Lung (tissue), 12 donors: ENCODE measurements around the gene SLC35A5. TPM values are rescaled to one million over a fixed set of nuclear protein-coding genes. Genes with fewer than 3 reads are reported as not detected.

Experiments used
- ATAC-seq: fragments of 200-7000 bp; cut with Tn5 transposase; one replicate; pipeline ENCODE4 v1.9.1; 2020; ENCODE audit warnings: moderate number of reproducible peaks; ENCODE audit not compliant: insufficient read depth, low FRiP score
- DNase-seq, 3 donors: peaks; one replicate each; pipeline ENCODE4 v3.0.0-alpha.2; 2013 to 2017
- H3K27ac ChIP-seq, 2 donors: one replicate each; pipeline ENCODE4 v1.5.1; 2013; ENCODE audit warnings: mild to moderate bottlenecking in 2 of 2, moderate library complexity in 2 of 2, control low read depth in 1 of 2, inconsistent platforms in 1 of 2, low read depth in 1 of 2, low read length in 1 of 2
- H3K27me3 ChIP-seq, 3 donors: one replicate each; pipeline ENCODE4 v1.5.1; 2013; ENCODE audit warnings: low read length in 2 of 3; ENCODE audit not compliant: control insufficient read depth in 3 of 3, insufficient read depth in 3 of 3
- H3K36me3 ChIP-seq, 4 donors: one replicate each; pipeline ENCODE4 v1.5.1; 2013; ENCODE audit warnings: low read length in 4 of 4, mild to moderate bottlenecking in 1 of 4, moderate library complexity in 1 of 4; ENCODE audit not compliant: control insufficient read depth in 4 of 4, insufficient read depth in 4 of 4
- H3K4me1 ChIP-seq, 5 donors: one replicate each; pipeline ENCODE4 v1.5.1; 2013; ENCODE audit warnings: low read length in 5 of 5, mild to moderate bottlenecking in 2 of 5, moderate library complexity in 1 of 5; ENCODE audit not compliant: control insufficient read depth in 5 of 5, insufficient read depth in 5 of 5
- H3K4me3 ChIP-seq: one replicate; pipeline ENCODE4 v1.5.1; 2013; ENCODE audit warnings: mild to moderate bottlenecking, control low read depth, moderate library complexity
- H3K9ac ChIP-seq, 2 donors: one replicate each; pipeline ENCODE4 v1.5.1; 2013; ENCODE audit warnings: low read length in 2 of 2, control low read depth in 1 of 2; ENCODE audit not compliant: insufficient read depth in 1 of 2
- H3K9me3 ChIP-seq, 4 donors: one replicate each; pipeline ENCODE4 v1.5.1; 2013; ENCODE audit warnings: low read length in 3 of 4, mild to moderate bottlenecking in 1 of 4, moderate library complexity in 1 of 4; ENCODE audit not compliant: control insufficient read depth in 4 of 4, insufficient read depth in 3 of 4
- WGBS, 2 donors: extraction: QIAGEN DNeasy Blood & Tissue Kit; methylation state at CpG; one replicate each; pipeline ENCODE4 v1.1.7; 2013; 5-methylcytosine and 5-hydroxymethylcytosine counted together
- polyA plus RNA-seq, 2 donors: library from polyadenylated mRNA; stranded (reverse); fragments of 200-250 nt; gene quantifications; one replicate each; pipeline ENCODE4 v1.2.1, GENCODE V29; 2013
- total RNA-seq, 2 donors: library from RNA; depleted of rRNA in 1 of 2; stranded (reverse); fragments of >200 nt in 1 of 2; gene quantifications; one replicate each; pipeline ENCODE4 v1.2.1, GENCODE V29; 2014 to 2021
- TF ChIP-seq, protein P1 (sequence below): IDR thresholded peaks from 2 replicates; pipeline ENCODE4 v1.5.1; 2012; ENCODE audit warnings: mild to moderate bottlenecking; ENCODE audit errors: control extremely low read depth, extremely low read depth
- donor health status: control.
- donor health status: control.
- donor health status: Bipolar disorder and iron deficiency.
- donor health status: healthy.
- donor health status: DM: yes; HTN: yes; CAD: no.

Gene SLC35A5
- total and polyA plus RNA-seq, 4 donors, result 11.1 to 63.3 (median 25.1) TPM

DNA sequence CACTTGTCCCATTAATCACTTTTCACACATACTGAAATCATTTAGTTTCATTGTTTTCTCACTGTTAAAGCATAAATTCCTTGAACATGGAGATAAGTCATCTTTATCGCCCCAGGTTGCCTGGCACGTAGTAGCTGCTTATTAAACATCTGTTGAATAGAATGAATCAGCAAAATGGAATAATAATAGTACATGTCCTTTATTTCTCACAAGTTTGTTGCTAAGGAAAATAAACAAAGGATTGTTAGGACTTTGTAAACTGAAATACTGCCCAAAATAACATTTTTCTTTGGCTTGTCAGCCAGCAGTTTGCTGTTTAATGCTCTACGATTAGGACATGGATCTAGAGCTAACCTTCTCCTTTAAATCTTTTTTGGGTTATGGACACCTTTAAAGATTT, 17.9 kb downstream of the SLC35A5 start:
- no peak for DNase-seq
- whole genome bisulfite sequencing, 2 donors, result 84 to 91% methylated on average over 3 of the region's 3 CpGs
- ATAC-seq, result no peak
- Histone ChIP-seq H3K27ac (no peak overlapping the region), H3K9me3 (no peaks in the 10 kb centered on the region), H3K4me1 (no peaks in the 10 kb centered on the region), H3K36me3 (peaks cover 3 to 44% (median 10%) of the 10 kb centered on the region in 4 donors), H3K9ac (no peak overlapping the region), H3K4me3 (no peak overlapping the region), H3K27me3 (no peaks in the 10 kb centered on the region)
- TF ChIP-seq, protein P1, sequence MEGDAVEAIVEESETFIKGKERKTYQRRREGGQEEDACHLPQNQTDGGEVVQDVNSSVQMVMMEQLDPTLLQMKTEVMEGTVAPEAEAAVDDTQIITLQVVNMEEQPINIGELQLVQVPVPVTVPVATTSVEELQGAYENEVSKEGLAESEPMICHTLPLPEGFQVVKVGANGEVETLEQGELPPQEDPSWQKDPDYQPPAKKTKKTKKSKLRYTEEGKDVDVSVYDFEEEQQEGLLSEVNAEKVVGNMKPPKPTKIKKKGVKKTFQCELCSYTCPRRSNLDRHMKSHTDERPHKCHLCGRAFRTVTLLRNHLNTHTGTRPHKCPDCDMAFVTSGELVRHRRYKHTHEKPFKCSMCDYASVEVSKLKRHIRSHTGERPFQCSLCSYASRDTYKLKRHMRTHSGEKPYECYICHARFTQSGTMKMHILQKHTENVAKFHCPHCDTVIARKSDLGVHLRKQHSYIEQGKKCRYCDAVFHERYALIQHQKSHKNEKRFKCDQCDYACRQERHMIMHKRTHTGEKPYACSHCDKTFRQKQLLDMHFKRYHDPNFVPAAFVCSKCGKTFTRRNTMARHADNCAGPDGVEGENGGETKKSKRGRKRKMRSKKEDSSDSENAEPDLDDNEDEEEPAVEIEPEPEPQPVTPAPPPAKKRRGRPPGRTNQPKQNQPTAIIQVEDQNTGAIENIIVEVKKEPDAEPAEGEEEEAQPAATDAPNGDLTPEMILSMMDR, result no peak

DNA sequence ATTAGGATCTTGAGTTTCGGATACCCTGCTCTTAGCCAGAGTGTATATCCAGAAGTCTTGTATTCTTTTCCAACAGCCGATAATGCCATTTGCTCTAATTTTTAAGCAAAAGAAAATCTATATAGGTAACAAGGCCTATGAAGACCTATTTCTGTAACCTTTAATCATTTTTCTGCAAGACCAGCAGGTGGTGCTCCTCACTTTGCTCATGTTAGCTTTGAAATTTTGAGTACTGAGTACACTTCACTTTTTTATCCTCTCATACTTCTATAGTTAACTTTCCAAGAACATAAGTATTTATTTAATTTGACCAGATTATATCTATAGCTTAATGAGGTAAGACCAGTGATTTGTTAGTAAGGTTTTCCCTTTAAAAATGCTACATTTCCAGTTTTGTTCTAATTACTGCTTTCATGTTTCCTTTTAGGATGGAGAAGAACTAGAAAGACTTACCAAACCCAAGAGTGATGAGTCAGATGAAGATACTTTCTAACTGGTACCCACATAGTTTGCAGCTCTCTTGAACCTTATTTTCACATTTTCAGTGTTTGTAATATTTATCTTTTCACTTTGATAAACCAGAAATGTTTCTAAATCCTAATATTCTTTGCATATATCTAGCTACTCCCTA, 20.5 kb downstream of the SLC35A5 start:
- no peak for ATAC-seq
- Histone ChIP-seq H3K9ac (no peak overlapping the region), H3K9me3 (no peaks in the 10 kb centered on the region), H3K27ac (no peak overlapping the region), H3K4me1 (peaks cover 0 to 7% (median 0%) of the 10 kb centered on the region in 5 donors), H3K27me3 (no peaks in the 10 kb centered on the region), H3K36me3 (peaks cover 7 to 46% (median 14%) of the 10 kb centered on the region in 4 donors), H3K4me3 (no peak overlapping the region)
- DNase-seq, result peak; percentile 49 to 86 (median 70)
- 82 to 88% methylated on average over 2 of the region's 2 CpGs for WGBS, 2 donors
- TF ChIP-seq, protein P1, result peak; percentile 33

DNA sequence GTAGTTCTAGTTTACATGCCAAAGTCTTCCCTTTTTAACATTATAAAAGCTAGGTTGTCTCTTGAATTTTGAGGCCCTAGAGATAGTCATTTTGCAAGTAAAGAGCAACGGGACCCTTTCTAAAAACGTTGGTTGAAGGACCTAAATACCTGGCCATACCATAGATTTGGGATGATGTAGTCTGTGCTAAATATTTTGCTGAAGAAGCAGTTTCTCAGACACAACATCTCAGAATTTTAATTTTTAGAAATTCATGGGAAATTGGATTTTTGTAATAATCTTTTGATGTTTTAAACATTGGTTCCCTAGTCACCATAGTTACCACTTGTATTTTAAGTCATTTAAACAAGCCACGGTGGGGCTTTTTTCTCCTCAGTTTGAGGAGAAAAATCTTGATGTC, 21.3 kb downstream of the SLC35A5 start:
- Histone ChIP-seq H3K9ac (no peak overlapping the region), H3K4me1 (peaks cover 0 to 10% (median 0%) of the 10 kb centered on the region in 5 donors), H3K27me3 (no peaks in the 10 kb centered on the region), H3K27ac (no peak overlapping the region), H3K4me3 (no peak overlapping the region), H3K9me3 (no peaks in the 10 kb centered on the region), H3K36me3 (peaks cover 7 to 45% (median 17%) of the 10 kb centered on the region in 4 donors)
- DNase-seq (no peak), ATAC-seq (no peak)
- 84 to 87% methylated on average over 3 of the region's 3 CpGs for WGBS, 2 donors
- TF ChIP-seq, protein P1, result no peak

DNA sequence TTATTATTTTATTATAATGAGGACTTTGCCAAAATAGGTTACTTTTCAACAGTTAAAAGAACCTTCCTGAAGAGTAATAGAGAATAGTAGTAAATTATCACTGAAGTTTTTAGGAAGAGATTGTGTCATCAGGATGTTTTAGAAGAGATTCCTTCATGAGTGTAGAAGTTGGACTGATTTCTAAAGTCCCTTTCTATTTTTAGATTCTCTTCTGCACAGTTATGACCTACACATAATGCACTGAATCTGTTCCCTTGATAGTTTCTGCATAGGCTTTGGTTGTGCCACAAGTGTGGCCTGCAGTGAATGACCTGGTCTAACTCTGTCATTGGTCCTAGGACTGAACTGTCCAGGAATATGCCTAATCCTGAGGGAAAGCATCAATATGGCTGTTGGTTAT, 23.9 kb downstream of the SLC35A5 start:
- peak in 2 of 3 donors; percentile 13 to 15 for DNase-seq
- ATAC-seq, result no peak
- H3K9ac ChIP-seq, result no peak overlapping the region
- H3K27ac ChIP-seq, result no peak overlapping the region
- peaks cover 4 to 27% (median 12%) of the 10 kb centered on the region in 4 donors for H3K36me3 ChIP-seq
- no peaks in the 10 kb centered on the region for H3K9me3 ChIP-seq
- H3K4me1 ChIP-seq, result peaks cover 0 to 10% (median 0%) of the 10 kb centered on the region in 5 donors
- TF ChIP-seq, protein P1, result no peak
- H3K4me3 ChIP-seq, result no peak overlapping the region
- no peaks in the 10 kb centered on the region for H3K27me3 ChIP-seq
